ENCODE results near the gene HOXB2. TPM values are rescaled to one million over a fixed set of nuclear protein-coding genes. Genes with fewer than 3 reads are reported as not detected.

Gene HOXB2
- total and polyA plus RNA-seq, 2 of the 8 experiments (the other 6 are each of a cell fraction or from before 2014, with no cell fraction given), result not detected

GRCh38 chr17:48499735-48500434 lies 45.0 kb downstream of the HOXB2 start:
- Histone ChIP-seq H4K8ac (ENCODE audit: extremely low read depth, insufficient read depth, low read length) (no peak overlapping the region), H2BK15ac (ENCODE audit: low read length) (no peak overlapping the region), H3K27me3 (replicated peaks in 1 of 4; ENCODE audit: control insufficient read depth in 3 of 4, extremely low read depth in 1 of 4, insufficient read depth in 3 of 4, low read length in 3 of 4) (peaks cover 0 to 19% (median 15%) of the 10 kb centered on the region in 4 experiments; a peak in 5 of 7 replicates), H3K36me3 (ENCODE audit: control insufficient read depth in 2 of 4, insufficient read depth in 4 of 4, low read length in 3 of 4) (no peaks in the 10 kb centered on the region), H2BK5ac (ENCODE audit: low read depth, low read length) (no peak overlapping the region), H3K27ac (ENCODE audit: low read depth, low read length) (no peak overlapping the region), H3K23ac (ENCODE audit: insufficient read length) (no peak overlapping the region), H2BK12ac (ENCODE audit: low read depth, low read length) (no peak overlapping the region), H3K9me3 (ENCODE audit: insufficient read depth in 2 of 2, low read depth in 1 of 2, low read length in 1 of 2) (no peaks in the 10 kb centered on the region), H3K4ac (replicated peaks; ENCODE audit: insufficient read length, low read depth, low read length) (no peak overlapping the region), H3K4me3 (ENCODE audit: extremely low read depth in 1 of 4, insufficient read depth in 2 of 4, low read depth in 3 of 4, low read length in 4 of 4) (no peak overlapping the region), H3K23me2 (ENCODE audit: low read depth, low read length) (no peaks in the 10 kb centered on the region), H3K18ac (ENCODE audit: extremely low read depth, low read length) (no peak overlapping the region), H3K9ac (replicated peaks in 1 of 4; ENCODE audit: extremely low read depth in 1 of 4, low read depth in 3 of 4, low read length in 3 of 4) (no peak overlapping the region), H4K91ac (replicated peaks; ENCODE audit: insufficient read length, low read length) (no peak overlapping the region), H3K4me2 (ENCODE audit: insufficient read depth in 1 of 2, low read depth in 2 of 2, low read length in 2 of 2) (no peak overlapping the region), H2AFZ (ENCODE audit: low read length) (no peak overlapping the region), H3K79me2 (ENCODE audit: control insufficient read depth in 1 of 2, insufficient read depth in 2 of 2, low read length in 2 of 2) (no peaks in the 10 kb centered on the region), H3K14ac (ENCODE audit: insufficient read length) (no peak overlapping the region), H4K20me1 (replicated peaks in 1 of 2; ENCODE audit: control insufficient read depth in 1 of 2, insufficient read depth in 2 of 2, low read length in 2 of 2) (no peaks in the 10 kb centered on the region), H2AK5ac (ENCODE audit: low read depth, low read length) (no peak overlapping the region; the same call in 1 of the 2 replicates), H4K5ac (ENCODE audit: insufficient read length, low read depth, low read length) (no peak overlapping the region), H2BK120ac (replicated peaks; ENCODE audit: low read depth, low read length) (no peak overlapping the region), H2BK20ac (ENCODE audit: low read length) (no peak overlapping the region), H3K4me1 (replicated peaks in 1 of 4; ENCODE audit: control insufficient read depth in 3 of 4, insufficient read depth in 4 of 4, low read length in 3 of 4) (peaks cover 0 to 4% (median 2%) of the 10 kb centered on the region in 4 experiments; a peak in 3 of 7 replicates), H3K79me1 (ENCODE audit: low read depth, low read length) (no peaks in the 10 kb centered on the region), H3K56ac (replicated peaks; ENCODE audit: insufficient read length, low read depth, low read length) (no peak overlapping the region)
- WGBS, 2 experiments (ENCODE audit: extremely low coverage in 1 of 2, insufficient coverage in 1 of 2, insufficient read length in 1 of 2, insufficient replicate concordance in 2 of 2, low coverage in 1 of 2, low lambda C conversion rate in 2 of 2, missing lambda C conversion rate in 1 of 2), result 87% methylated on average over 5 of the region's 5 CpGs; no CpG with 5 or more reads in 1 of the 2 experiments
- no peak for TF ChIP-seq TBP (IDR thresholded peaks at IDR 0.05; ENCODE audit: low read depth, low read length)
- ChIA-PET POLR2A (ENCODE audit: partially characterized antibody) (interaction anchor here (1.0 to 1.6 kb wide), 2 partner anchors 8 to 17 kb away, joined by 3 read pairs; no protein-coding TSS in a partner anchor), CTCF (ENCODE audit: partially characterized antibody) (interaction anchor here (0.9 to 2.8 kb wide), 12 partner anchors 14 to 192 kb away, joined by 3 to 15 read pairs (median 5); partner anchors contain the start of gene HOXB5)
- DNase-seq (ENCODE audit: low read depth in 1 of 2, low spot score in 2 of 2), result no peak
- no peak for FAIRE-seq
